Right atrium auricular region (tissue), 2 donors: ENCODE results near the gene FHIT. TPM values are rescaled to one million over a fixed set of nuclear protein-coding genes. Genes with fewer than 3 reads are reported as not detected.

Experiments
- DNase-seq: peaks from one replicate; pipeline ENCODE4 v3.0.0-alpha.2; 2019; ENCODE audit warnings: low spot score
- H3K27ac ChIP-seq, 2 donors: fragments of 200-600 bp; sonication (generic); 1 replicate in 1 of 2; 2 replicates in 1 of 2; pipeline ENCODE4 v1.5.1; 2016 to 2019
- H3K27me3 ChIP-seq, 2 donors: fragments of 200-600 bp; sonication (generic); one replicate each; pipeline versions ENCODE4 v1.5.1 to v1.6.0; 2017 to 2019
- H3K36me3 ChIP-seq: fragments of 200-600 bp; sonication (generic); one replicate; pipeline ENCODE4 v1.5.1; 2016
- H3K4me1 ChIP-seq, 2 donors: fragments of 200-600 bp; sonication (generic); one replicate each; pipeline versions ENCODE4 v1.5.1 to v1.6.0; 2017 to 2019
- H3K4me3 ChIP-seq, 2 donors: fragments of 200-600 bp; sonication (generic); 1 replicate in 1 of 2; 2 replicates in 1 of 2; pipeline ENCODE4 v1.5.1; 2017 to 2019; ENCODE audit warnings: mild to moderate bottlenecking in 1 of 2, moderate library complexity in 1 of 2
- H3K9me3 ChIP-seq, 2 donors: fragments of 200-600 bp; sonication (generic); one replicate each; pipeline ENCODE4 v1.5.1; 2019
- CTCF ChIP-seq, 2 donors: fragments of 200-600 bp; sonication (generic); IDR thresholded peaks; one replicate each; pipeline ENCODE4 v1.5.1; 2019; ENCODE audit warnings: antibody characterized with exemption in 2 of 2
- total RNA-seq, 2 donors: library from RNA; depleted of rRNA; stranded (reverse); fragments of >200 nt; gene quantifications; one replicate each; pipeline ENCODE4 v1.1.0, GENCODE V29; 2016

The FHIT gene
- total RNA-seq, 2 donors from 2014 or later: 10.4 to 11.0 TPM

- no peaks in the 10 kb centered on the region for H3K4me1 ChIP-seq
Measured at GRCh38 chr3:60333710-60334109, 917.5 kb downstream of the FHIT start.

GRCh38 chr3:60330107-60330506 lies 921.1 kb downstream of the FHIT start:
- Histone ChIP-seq H3K4me3 (no peak overlapping the region), H3K27me3 (no peaks in the 10 kb centered on the region), H3K4me1 (no peaks in the 10 kb centered on the region), H3K27ac (no peak overlapping the region), H3K9me3 (no peaks in the 10 kb centered on the region), H3K36me3 (no peaks in the 10 kb centered on the region)
- no peak for TF ChIP-seq CTCF (IDR thresholded peaks at IDR 0.05)
- no peak for DNase-seq

More at GRCh38 chr3:60333710-60334109, 917.5 kb downstream of the FHIT start:
- H3K27ac ChIP-seq: no peak overlapping the region
- DNase-seq: no peak
- no peaks in the 10 kb centered on the region for H3K27me3 ChIP-seq
- TF ChIP-seq CTCF (IDR thresholded peaks at IDR 0.05): no peak
- H3K36me3 ChIP-seq: no peaks in the 10 kb centered on the region
- no peak overlapping the region for H3K4me3 ChIP-seq
- H3K9me3 ChIP-seq: no peaks in the 10 kb centered on the region

GRCh38 chr3:60325610-60326170 lies 925.6 kb downstream of the FHIT start:
- H3K9me3 ChIP-seq: no peaks in the 10 kb centered on the region
- H3K27me3 ChIP-seq: no peaks in the 10 kb centered on the region
- DNase-seq: no peak
- H3K4me1 ChIP-seq: no peaks in the 10 kb centered on the region
- TF ChIP-seq CTCF (IDR thresholded peaks at IDR 0.05): no peak
- H3K4me3 ChIP-seq: no peak overlapping the region
- no peak overlapping the region for H3K27ac ChIP-seq
- H3K36me3 ChIP-seq: no peaks in the 10 kb centered on the region

- TF ChIP-seq CTCF (IDR thresholded peaks at IDR 0.05): no peak
- no peak for DNase-seq
- H3K4me3 ChIP-seq: no peak overlapping the region
- H3K27ac ChIP-seq: no peak overlapping the region
- no peaks in the 10 kb centered on the region for H3K36me3 ChIP-seq
- H3K9me3 ChIP-seq: no peaks in the 10 kb centered on the region
- H3K4me1 ChIP-seq: no peaks in the 10 kb centered on the region
- H3K27me3 ChIP-seq: no peaks in the 10 kb centered on the region
Measured at GRCh38 chr3:60323651-60324050, 927.6 kb downstream of the FHIT start.

GRCh38 chr3:60323180-60323579 lies 928.1 kb downstream of the FHIT start:
- no peak for TF ChIP-seq CTCF (IDR thresholded peaks at IDR 0.05)
- Histone ChIP-seq H3K36me3 (no peaks in the 10 kb centered on the region), H3K9me3 (no peaks in the 10 kb centered on the region), H3K4me3 (no peak overlapping the region), H3K27me3 (no peaks in the 10 kb centered on the region), H3K4me1 (no peaks in the 10 kb centered on the region), H3K27ac (no peak overlapping the region)
- no peak for DNase-seq

GRCh38 chr3:60322298-60322856 lies 928.9 kb downstream of the FHIT start:
- TF ChIP-seq CTCF (IDR thresholded peaks at IDR 0.05): no peak

More at GRCh38 chr3:60322298-60322856, 928.9 kb downstream of the FHIT start:
- H3K4me3 ChIP-seq: no peak overlapping the region
- H3K4me1 ChIP-seq: no peaks in the 10 kb centered on the region
- no peaks in the 10 kb centered on the region for H3K27me3 ChIP-seq
- H3K9me3 ChIP-seq: no peaks in the 10 kb centered on the region
- no peak overlapping the region for H3K27ac ChIP-seq
- no peak for DNase-seq
- no peaks in the 10 kb centered on the region for H3K36me3 ChIP-seq
